SK-N-SH (cell line): ENCODE data around the gene MLLT6. TPM values are rescaled to one million over a fixed set of nuclear protein-coding genes. Genes with fewer than 3 reads are reported as not detected.

Experiments
- CTCF ChIA-PET: fragments of 300-600, 350-600 bp; formaldehyde crosslinking; extraction: SDS; loops from one replicate; lab custom pipeline; 2021; lab: Yijun Ruan, JAX
- POLR2A ChIA-PET: fragments of 350-600 bp; sonication (Branson Sonifier 250); formaldehyde crosslinking; extraction: SDS; loops from one replicate; lab custom pipeline; 2020; ENCODE audit warnings: antibody characterized with exemption, inconsistent platforms; lab: Yijun Ruan, JAX
- DNase-seq: peaks from one replicate; pipeline ENCODE4 v3.0.0; 2012
- H2AFZ ChIP-seq: fragments of 200-600 bp; sonication (generic); 2 replicates; pipeline ENCODE4 v1.8.1; 2016; ENCODE audit warnings: antibody characterized with exemption, mild to moderate bottlenecking, low read depth
- H3F3A ChIP-seq: fragments of 200-600 bp; sonication (generic); replicated peaks from 2 replicates; pipeline ENCODE3; 2016; ENCODE audit warnings: antibody characterized with exemption, mild to moderate bottlenecking; ENCODE audit not compliant: insufficient read depth
- H3K27ac ChIP-seq, 2 experiments: fragments of 200-500 bp in 1 of 2; fragments of 200-600 bp in 1 of 2; sonication (Bioruptor generic) in 1 of 2; sonication (generic), shearing (Covaris generic) in 1 of 2; 2 replicates each; pipeline versions ENCODE4 v1.5.1 to v1.6.1; 2014 to 2016; ENCODE audit warnings: low read depth in 2 of 2, inconsistent platforms in 1 of 2, low read length in 1 of 2, mild to moderate bottlenecking in 1 of 2, mixed read lengths in 1 of 2
- H3K27me3 ChIP-seq: fragments of 200-600 bp; sonication (generic), shearing (Covaris generic); 2 replicates; pipeline ENCODE4 v1.6.1; 2016; ENCODE audit warnings: mixed run types; ENCODE audit not compliant: insufficient read depth
- H3K36me3 ChIP-seq, 2 experiments: fragments of 200-500 bp in 1 of 2; fragments of 200-600 bp in 1 of 2; sonication (Bioruptor generic) in 1 of 2; sonication (generic) in 1 of 2; replicated peaks in 1 of 2; 2 replicates each; pipeline versions ENCODE3 to v1.5.1; 2014 to 2016; ENCODE audit warnings: low read length in 1 of 2, mild to moderate bottlenecking in 1 of 2; ENCODE audit not compliant: insufficient read depth in 2 of 2, control insufficient read depth in 1 of 2
- H3K4me1 ChIP-seq, 2 experiments: fragments of 200-500 bp in 1 of 2; fragments of 200-600 bp in 1 of 2; sonication (Bioruptor generic) in 1 of 2; sonication (generic), shearing (Covaris generic) in 1 of 2; 2 replicates each; pipeline versions ENCODE4 v1.5.1 to v1.6.1; 2014 to 2016; ENCODE audit warnings: low read depth in 1 of 2, low read length in 1 of 2, mixed run types in 1 of 2; ENCODE audit not compliant: insufficient read depth in 2 of 2, control insufficient read depth in 1 of 2
- H3K4me2 ChIP-seq: fragments of 200-600 bp; sonication (generic), shearing (Covaris generic); 2 replicates; pipeline ENCODE4 v1.6.1; 2017; ENCODE audit warnings: mixed run types
- H3K4me3 ChIP-seq, 2 experiments: fragments of 200-500 bp in 1 of 2; fragments of 200-600 bp in 1 of 2; sonication (Bioruptor generic) in 1 of 2; sonication (generic), shearing (Covaris generic) in 1 of 2; 2 replicates each; pipeline versions ENCODE4 v1.5.1 to v1.8.1; 2014 to 2016; ENCODE audit warnings: low read depth in 2 of 2, inconsistent platforms in 1 of 2, low read length in 1 of 2, mild to moderate bottlenecking in 1 of 2, mixed read lengths in 1 of 2, moderate library complexity in 1 of 2
- H3K79me2 ChIP-seq: fragments of 200-600 bp; sonication (generic); 2 replicates; pipeline ENCODE4 v1.8.1; 2017; ENCODE audit warnings: mild to moderate bottlenecking; ENCODE audit not compliant: insufficient read depth
- H3K9ac ChIP-seq: fragments of 200-600 bp; sonication (generic); 2 replicates; pipeline ENCODE4 v1.6.1; 2017; ENCODE audit warnings: mixed run types
- H3K9me2 ChIP-seq: fragments of 200-600 bp; sonication (generic); 2 replicates; pipeline ENCODE4 v1.6.1; 2017; ENCODE audit warnings: mixed run types
- H3K9me3 ChIP-seq: fragments of 200-600 bp; sonication (generic); 2 replicates; pipeline ENCODE4 v1.6.1; 2017; ENCODE audit warnings: mixed run types, mild to moderate bottlenecking, moderate library complexity
- H4K20me1 ChIP-seq: fragments of 200-600 bp; sonication (generic); 2 replicates; pipeline ENCODE4 v1.6.1; 2017; ENCODE audit warnings: mild to moderate bottlenecking, mixed run types; ENCODE audit not compliant: insufficient read depth
- CTCF ChIP-seq: fragments of 200-600 bp; sonication (generic); IDR thresholded peaks from 2 replicates; pipeline ENCODE4 v1.6.1; 2017; ENCODE audit warnings: antibody characterized with exemption, mild to moderate bottlenecking, moderate library complexity
- EP300 ChIP-seq, 2 experiments: IDR thresholded peaks; 2 replicates each; pipeline versions ENCODE4 v1.4.0 to v1.6.1; 2012; ENCODE audit warnings: borderline replicate concordance in 1 of 2, low read depth in 1 of 2, low read length in 1 of 2
- EZH2phosphoT487 ChIP-seq: fragments of 200-600 bp; sonication (generic); IDR thresholded peaks from 2 replicates; pipeline ENCODE4 v1.6.1; 2017; ENCODE audit warnings: low read depth, mixed run types, mild to moderate bottlenecking, antibody characterized with exemption, moderate library complexity, borderline replicate concordance
- FOXM1 ChIP-seq: IDR thresholded peaks from 2 replicates; pipeline ENCODE4 v1.4.0; 2012; ENCODE audit warnings: low read depth, mild to moderate bottlenecking
- GATA2 ChIP-seq: sonication (generic); formaldehyde crosslinking; IDR thresholded peaks from 2 replicates; pipeline ENCODE4 v1.5.0; 2020; ENCODE audit warnings: mild to moderate bottlenecking, missing genetic modification reagents
- MAX ChIP-seq: IDR thresholded peaks from 2 replicates; pipeline ENCODE4 v1.4.0; 2012; ENCODE audit warnings: low read depth
- MEF2A ChIP-seq: IDR thresholded peaks from 2 replicates; pipeline ENCODE4 v1.4.0; 2012; ENCODE audit warnings: low read depth, borderline replicate concordance
- MXI1 ChIP-seq: IDR thresholded peaks from 2 replicates; pipeline ENCODE4 v1.6.1; 2012; ENCODE audit warnings: mild to moderate bottlenecking, low read depth, low read length, improper control_type of control experiment
- NRF1 ChIP-seq: IDR thresholded peaks from 2 replicates; pipeline ENCODE4 v1.6.1; 2012; ENCODE audit warnings: low read depth, mild to moderate bottlenecking, low read length
- POLR2AphosphoS5 ChIP-seq: IDR thresholded peaks from 2 replicates; pipeline ENCODE4 v1.6.1; 2012; ENCODE audit warnings: low read depth, low read length
- RAD21 ChIP-seq: IDR thresholded peaks from 2 replicates; pipeline ENCODE4 v1.6.1; 2012; ENCODE audit warnings: mild to moderate bottlenecking, low read length
- RXRA ChIP-seq: IDR thresholded peaks from 2 replicates; pipeline ENCODE4 v1.4.0; 2012; ENCODE audit warnings: low read depth, mild to moderate bottlenecking, borderline replicate concordance
- SIN3A ChIP-seq: IDR thresholded peaks from 2 replicates; pipeline ENCODE4 v1.6.1; 2012; ENCODE audit warnings: low read depth, mild to moderate bottlenecking, low read length, moderate library complexity, borderline replicate concordance
- SMC3 ChIP-seq: IDR thresholded peaks from 2 replicates; pipeline ENCODE4 v1.6.1; 2012; ENCODE audit warnings: low read depth, low read length, improper control_type of control experiment
- TAF1 ChIP-seq: IDR thresholded peaks from 2 replicates; pipeline ENCODE4 v1.6.1; 2012; ENCODE audit warnings: low read depth, mild to moderate bottlenecking, low read length, moderate library complexity, borderline replicate concordance
- USF1 ChIP-seq: IDR thresholded peaks from 2 replicates; pipeline ENCODE4 v1.4.0; 2012; ENCODE audit warnings: low read depth, borderline replicate concordance
- USF2 ChIP-seq: fragments of 150-350 bp; IDR thresholded peaks from 2 replicates; pipeline ENCODE4 v1.6.1; 2017; ENCODE audit warnings: antibody characterized with exemption, low read length, low read depth, borderline replicate concordance
- YY1 ChIP-seq: IDR thresholded peaks from 2 replicates; pipeline ENCODE4 v1.4.0; 2012; ENCODE audit warnings: low read depth, mild to moderate bottlenecking
- WGBS: methylation state at CpG from one replicate; pipeline ENCODE4 v1.1.6; 2017; ENCODE audit warnings: low lambda C conversion rate; 5-methylcytosine and 5-hydroxymethylcytosine counted together
- polyA plus RNA-seq, 3 experiments: library from polyadenylated mRNA; depleted of rRNA; stranded (reverse); fragments of >200 nt; gene quantifications; 2 replicates each; pipeline ENCODE4 v1.2.3, GENCODE V29; 2012

Gene MLLT6
- polyA plus RNA-seq, 1 of the 3 experiments (the other 2 are of a cell fraction), result 41.5 TPM

- Histone ChIP-seq H3K36me3 (peaks cover 57 to 63% of the 10 kb centered on the region in 2 experiments), H3K9ac (no peak overlapping the region), H3K4me2 (no peak overlapping the region), H3K4me3 (no peak overlapping the region), H3F3A (peaks cover 24% of the 10 kb centered on the region), H3K9me3 (no peaks in the 10 kb centered on the region), H3K4me1 (no peaks in the 10 kb centered on the region), H3K27ac (no peak overlapping the region), H2AFZ (no peak overlapping the region), H3K9me2 (no peaks in the 10 kb centered on the region), H4K20me1 (peaks cover 8% of the 10 kb centered on the region; the same call in 1 of the 2 replicates), H3K79me2 (peaks cover 15% of the 10 kb centered on the region; the same call in 1 of the 2 replicates), H3K27me3 (no peaks in the 10 kb centered on the region)
- ChIA-PET CTCF (interaction anchor here (0.5 to 2.1 kb wide), 11 partner anchors 10 to 443 kb away, joined by 3 to 9 read pairs (median 3); partner anchors contain the start of genes CWC25 and PSMB3), POLR2A (no interaction called here)
- WGBS, result 60% methylated on average over 1 of the region's 3 CpGs
- TF ChIP-seq RAD21 (no peak), MXI1 (no peak), GATA2 (CRISPR knock-in tag) (no peak), YY1 (no peak), MAX (no peak), POLR2AphosphoS5 (no peak), NRF1 (no peak), USF1 (no peak), CTCF (no peak), SMC3 (no peak), TAF1 (no peak), MEF2A (no peak)
- DNase-seq, result no peak
Observed at GRCh38 chr17:38762231-38762630, 57.2 kb downstream of the MLLT6 start.

- POLR2A ChIA-PET, result interaction anchor here (1.3 kb wide), 1 partner anchor 12 kb away, joined by 3 read pairs; no protein-coding TSS in a partner anchor
- DNase-seq, result no peak
- peaks cover 51 to 79% of the 10 kb centered on the region in 2 experiments for H3K36me3 ChIP-seq
Observed at GRCh38 chr17:38766341-38766740, 61.3 kb downstream of the MLLT6 start.

More at GRCh38 chr17:38766341-38766740, 61.3 kb downstream of the MLLT6 start:
- WGBS, result 98% methylated on average over 4 of the region's 5 CpGs
- Histone ChIP-seq H4K20me1 (peaks cover 8% of the 10 kb centered on the region; the same call in 1 of the 2 replicates), H3K4me1 (no peaks in the 10 kb centered on the region; a peak in 1 of 4 replicates), H3F3A (peaks cover 28% of the 10 kb centered on the region), H3K9ac (no peak overlapping the region), H3K27ac (no peak overlapping the region), H3K4me3 (no peak overlapping the region), H2AFZ (no peak overlapping the region), H3K4me2 (no peak overlapping the region), H3K79me2 (no peaks in the 10 kb centered on the region), H3K9me2 (no peaks in the 10 kb centered on the region), H3K9me3 (no peaks in the 10 kb centered on the region), H3K27me3 (no peaks in the 10 kb centered on the region)
- TF ChIP-seq EP300 (IDR thresholded peaks at IDR 0.05; ENCODE audit: borderline replicate concordance in 1 of 2, low read depth in 1 of 2, low read length in 1 of 2) (no peak), RXRA (no peak), MEF2A (no peak), FOXM1 (no peak), SIN3A (no peak), EZH2phosphoT487 (no peak), USF2 (no peak), POLR2AphosphoS5 (no peak), NRF1 (no peak)
- CTCF ChIA-PET, result interaction anchor here (1.1 kb wide), 1 partner anchor 9 kb away, joined by 3 read pairs; no protein-coding TSS in a partner anchor
